ENCODE results near the gene CDK2. TPM values are rescaled to one million over a fixed set of nuclear protein-coding genes. Genes with fewer than 3 reads are reported as not detected.
A peak's percentile ranks its signal among the peaks of the same experiment; 100 is the strongest.

CDK2 gene
- total and polyA plus RNA-seq, 9 of the 15 experiments (the other 6 are each of a cell fraction or from before 2014, with no cell fraction given) = 17.4 to 213 (median 109) TPM

- TF ChIP-seq CBX1 (IDR thresholded peaks at IDR 0.05; ENCODE audit: low read depth) (no peak), XRCC4 (IDR thresholded peaks at IDR 0.05; ENCODE audit: extremely low read depth, insufficient read depth, insufficient read length) (no peak), HCFC1 (IDR thresholded peaks at IDR 0.05; ENCODE audit: low read depth, low read length) (no peak; the same call in 1 of the 2 replicates), SNRNP70 (optimal IDR thresholded peaks at IDR 0.05; ENCODE audit: low read depth, low read length) (no peak), ZNF77 (CRISPR knock-in tag; IDR thresholded peaks at IDR 0.05) (no peak), SPI1 (IDR thresholded peaks at IDR 0.05; ENCODE audit: borderline replicate concordance, low read depth, low read length) (peak; percentile 94), U2AF2 (optimal IDR thresholded peaks at IDR 0.05; ENCODE audit: low read depth, low read length) (no peak), ZNF354B (CRISPR knock-in tag; IDR thresholded peaks at IDR 0.05) (no peak), CBFA2T3 (IDR thresholded peaks at IDR 0.05) (no peak), PCBP1 (IDR thresholded peaks at IDR 0.05; ENCODE audit: low read depth, low read length, poor library complexity, severe bottlenecking) (no peak), MYNN (IDR thresholded peaks at IDR 0.05) (0 out of 2 replicates have a peak, but pooled peaks have one; percentile 46), MYNN (CRISPR knock-in tag; IDR thresholded peaks at IDR 0.05) (no peak), GTF2B (IDR thresholded peaks at IDR 0.05; ENCODE audit: extremely low read depth, insufficient read length) (no peak), SREBF2 (CRISPR knock-in tag; IDR thresholded peaks at IDR 0.05) (no peak), STAG1 (CRISPR knock-in tag; IDR thresholded peaks at IDR 0.05; ENCODE audit: borderline replicate concordance) (no peak), RFX5 (IDR thresholded peaks at IDR 0.05; ENCODE audit: low read depth, low read length) (no peak), HNRNPH1 (optimal IDR thresholded peaks at IDR 0.05; ENCODE audit: low read depth, low read length) (no peak), POLR2G (IDR thresholded peaks at IDR 0.05; ENCODE audit: low read depth, low read length) (no peak), GTF3C2 (IDR thresholded peaks at IDR 0.05; ENCODE audit: borderline replicate concordance, extremely low read depth, insufficient read length) (no peak), RBBP5 (IDR thresholded peaks at IDR 0.05; ENCODE audit: borderline replicate concordance, insufficient read depth, low read length, poor library complexity, severe bottlenecking) (no peak), ZNF668 (CRISPR knock-in tag; IDR thresholded peaks at IDR 0.05) (no peak), BHLHE40 (IDR thresholded peaks at IDR 0.05; ENCODE audit: low read length) (no peak), POLR2H (tag; IDR thresholded peaks at IDR 0.05; ENCODE audit: low read depth) (peak; percentile 81; the same call in 1 of the 2 replicates), SOX6 (IDR thresholded peaks at IDR 0.05) (peak; percentile 27; the same call in 1 of the 2 replicates), MYC (IDR thresholded peaks at IDR 0.05; ENCODE audit: low read depth, low read length) (no peak; the same call in 1 of the 2 replicates), MYC (CRISPR knock-in tag; IDR thresholded peaks at IDR 0.05; ENCODE audit: borderline replicate concordance, low read depth) (no peak), GATAD2A (IDR thresholded peaks at IDR 0.05) (0 out of 2 replicates have a peak, but pooled peaks have one; percentile 56)
These were observed 6.4 kb downstream of the CDK2 start (continued) for GRCh38 chr12:55972911-55973598.
